ENCODE results near the gene MAN1C1. TPM values are rescaled to one million over a fixed set of nuclear protein-coding genes. Genes with fewer than 3 reads are reported as not detected.
"Not testable (repeated sequence)": the region's sequence is repeated elsewhere in the genome, so short reads cannot be mapped to it uniquely, and the experiment has no call there.

Gene MAN1C1
- total RNA-seq, 2 experiments from 2014 or later = 22.3 to 24.1 TPM

DNA sequence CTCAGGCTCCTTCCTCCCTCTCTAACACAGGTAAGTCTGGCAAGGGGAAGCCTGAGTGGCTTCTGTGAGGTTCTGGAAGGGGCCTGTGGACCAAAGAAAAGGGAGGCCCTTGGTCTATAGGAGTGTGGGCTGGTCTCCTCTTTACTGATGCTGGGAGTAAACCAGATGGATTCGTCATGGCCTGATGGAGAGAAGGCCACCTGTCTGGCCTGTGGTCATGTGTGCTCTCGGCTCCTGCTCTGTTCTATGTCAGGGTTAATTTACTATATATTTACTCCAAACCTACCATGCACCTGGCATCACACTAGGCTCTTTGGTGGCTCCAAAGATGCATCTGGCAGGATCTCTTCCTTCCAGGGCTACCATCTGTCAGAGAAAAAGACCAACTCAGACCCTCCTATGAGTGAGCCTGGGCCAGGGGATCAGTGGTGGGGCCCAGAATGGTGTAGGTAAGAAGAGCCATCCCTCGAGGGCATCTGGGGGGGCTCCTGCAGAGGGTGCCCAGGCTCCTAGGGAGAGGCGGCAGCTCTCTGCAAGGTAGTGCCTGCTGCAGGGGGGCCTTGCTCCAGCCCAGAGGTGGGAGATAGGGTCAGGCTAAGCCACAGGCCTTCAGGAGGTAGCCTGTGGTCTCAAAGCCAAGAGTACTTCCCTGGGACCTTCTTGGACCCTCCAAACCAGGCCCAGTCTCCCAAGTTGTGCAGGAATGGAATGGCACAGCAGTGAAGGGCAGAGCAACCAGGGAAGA is 115.2 kb downstream of the MAN1C1 start:
- Mint-ChIP-seq H3K36me3 (ENCODE audit: low read depth) (no peaks in the 10 kb centered on the region), H3K27me3 (peaks cover 55% of the 10 kb centered on the region), H3K27ac (no peak overlapping the region), H3K9me3 (no peaks in the 10 kb centered on the region), H3K4me1 (peaks cover 22% of the 10 kb centered on the region), H3K4me3 (no peak overlapping the region)
- DNase-seq = no peak
- ChIA-PET CTCF (interaction anchor here (1.7 kb wide), 1 partner anchor 113 kb away, joined by 5 read pairs; no protein-coding TSS in a partner anchor), POLR2A (no interaction called here)

DNA sequence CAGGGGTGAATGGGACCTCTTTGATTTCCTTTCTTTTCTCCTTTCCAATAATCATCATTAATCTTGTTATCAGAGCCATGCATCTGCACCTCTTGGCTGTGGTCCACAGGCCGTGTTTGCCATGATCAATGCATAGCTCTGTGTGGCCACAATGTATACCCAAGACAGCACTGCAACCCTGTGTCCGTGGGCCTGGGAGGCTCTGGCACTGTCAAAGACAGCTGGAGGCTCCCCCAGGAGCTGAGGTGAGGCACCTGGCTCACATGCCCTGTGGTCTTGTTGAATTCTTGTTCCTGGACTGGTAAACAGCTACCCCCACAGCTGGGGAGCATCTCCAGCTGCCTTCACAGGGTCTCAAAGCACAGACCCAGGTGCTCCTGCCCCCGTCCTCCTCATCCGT is 116.2 kb downstream of the MAN1C1 start:
- H3K27ac Mint-ChIP-seq = no peak overlapping the region
- no peaks in the 10 kb centered on the region for H3K36me3 Mint-ChIP-seq (ENCODE audit: low read depth)
- no peak overlapping the region for H3K4me3 Mint-ChIP-seq
- ChIA-PET CTCF (interaction anchor here (1.1 kb wide), 1 partner anchor 79 kb away, joined by 3 read pairs; no protein-coding TSS in a partner anchor), POLR2A (no interaction called here)
- no peaks in the 10 kb centered on the region for H3K9me3 Mint-ChIP-seq
- DNase-seq = no peak
- H3K4me1 Mint-ChIP-seq = peaks cover 22% of the 10 kb centered on the region
- peaks cover 51% of the 10 kb centered on the region for H3K27me3 Mint-ChIP-seq

DNA sequence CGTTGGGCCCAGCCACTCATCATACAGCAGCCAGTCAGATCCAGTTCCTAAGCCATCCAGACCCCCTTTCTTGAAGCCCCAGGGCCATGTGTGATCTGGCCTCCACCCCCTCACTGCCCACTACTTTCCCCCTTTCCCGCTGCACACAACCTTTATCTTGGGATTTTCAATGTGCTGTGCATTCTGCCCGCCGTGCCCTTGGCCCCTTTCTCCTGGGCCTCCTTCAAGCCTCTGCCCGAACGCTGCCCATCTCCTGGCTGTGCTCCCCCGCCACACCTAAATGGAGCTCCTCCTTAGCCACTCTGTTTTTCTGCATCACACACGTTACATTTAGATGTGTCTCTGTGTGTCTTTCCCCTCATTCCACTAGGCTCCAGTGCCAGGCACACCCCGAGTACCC is 116.7 kb downstream of the MAN1C1 start:
- Mint-ChIP-seq H3K4me3 (no peak overlapping the region), H3K9me3 (no peaks in the 10 kb centered on the region), H3K36me3 (ENCODE audit: low read depth) (no peaks in the 10 kb centered on the region), H3K27ac (no peak overlapping the region), H3K4me1 (peaks cover 22% of the 10 kb centered on the region), H3K27me3 (peaks cover 52% of the 10 kb centered on the region)
- CTCF ChIA-PET = interaction anchor here (1.1 kb wide), 1 partner anchor 78 kb away, joined by 3 read pairs; no protein-coding TSS in a partner anchor
- POLR2A ChIA-PET = no interaction called here
- no peak for DNase-seq

DNA sequence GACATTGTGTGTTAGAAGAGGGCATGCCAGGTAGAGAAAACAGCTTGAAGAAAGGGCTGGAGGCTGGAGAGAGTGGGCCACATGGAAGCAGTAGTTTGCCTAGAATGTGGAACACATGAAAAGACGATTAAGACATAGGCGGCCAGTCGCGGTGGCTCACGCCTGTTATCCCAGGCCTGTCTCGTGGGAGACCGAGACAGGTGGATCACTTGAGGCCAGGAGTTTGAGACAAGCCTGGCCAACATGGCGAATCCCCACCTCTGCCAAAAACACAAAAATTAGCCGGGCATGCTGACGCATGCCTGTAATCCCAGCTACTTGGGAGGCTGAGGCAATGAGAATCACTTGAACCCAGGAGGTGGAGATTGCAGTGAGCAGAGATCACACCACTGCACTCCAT is 118.4 kb downstream of the MAN1C1 start:
- H3K9me3 Mint-ChIP-seq; H3K27ac Mint-ChIP-seq; H3K4me3 Mint-ChIP-seq; DNase-seq; CTCF ChIA-PET; H3K36me3 Mint-ChIP-seq (ENCODE audit: low read depth); POLR2A ChIA-PET: not testable (repeated sequence)
- peaks cover 18% of the 10 kb centered on the region for H3K4me1 Mint-ChIP-seq
- peaks cover 43% of the 10 kb centered on the region for H3K27me3 Mint-ChIP-seq

DNA sequence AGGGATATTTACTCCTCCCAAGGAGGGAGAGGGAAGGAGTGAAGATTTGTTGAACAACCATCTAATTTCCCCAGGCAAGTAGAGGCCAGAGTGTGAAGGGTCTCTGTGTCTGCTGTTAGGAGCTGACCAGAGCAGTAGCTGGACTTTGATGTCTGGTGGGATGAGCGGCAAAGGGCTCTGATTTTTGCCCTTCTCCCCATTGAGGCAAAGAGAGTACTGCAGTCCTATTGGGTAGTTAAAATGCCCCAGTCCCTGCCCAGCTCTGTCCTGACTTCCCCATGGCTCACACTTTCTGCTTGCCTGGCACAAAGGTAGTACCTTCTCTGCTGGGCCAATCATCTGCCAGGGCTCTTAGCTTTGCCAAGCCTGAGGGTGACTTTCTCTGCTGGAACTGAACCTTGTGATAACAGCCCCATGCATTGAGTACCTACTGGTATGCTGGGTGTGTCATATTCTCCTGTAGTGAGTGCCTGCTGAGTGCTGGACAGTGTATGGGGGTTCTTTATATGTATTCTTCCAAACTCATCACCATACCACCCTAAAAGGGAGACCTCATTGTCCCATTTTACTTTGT is 119.5 kb downstream of the MAN1C1 start:
- Mint-ChIP-seq H3K36me3 (ENCODE audit: low read depth) (no peaks in the 10 kb centered on the region), H3K4me3 (no peak overlapping the region), H3K9me3 (no peaks in the 10 kb centered on the region), H3K27ac (no peak overlapping the region), H3K27me3 (peaks cover 41% of the 10 kb centered on the region), H3K4me1 (peaks cover 7% of the 10 kb centered on the region)
- POLR2A ChIA-PET = no interaction called here
- no peak for DNase-seq
- CTCF ChIA-PET = no interaction called here

DNA sequence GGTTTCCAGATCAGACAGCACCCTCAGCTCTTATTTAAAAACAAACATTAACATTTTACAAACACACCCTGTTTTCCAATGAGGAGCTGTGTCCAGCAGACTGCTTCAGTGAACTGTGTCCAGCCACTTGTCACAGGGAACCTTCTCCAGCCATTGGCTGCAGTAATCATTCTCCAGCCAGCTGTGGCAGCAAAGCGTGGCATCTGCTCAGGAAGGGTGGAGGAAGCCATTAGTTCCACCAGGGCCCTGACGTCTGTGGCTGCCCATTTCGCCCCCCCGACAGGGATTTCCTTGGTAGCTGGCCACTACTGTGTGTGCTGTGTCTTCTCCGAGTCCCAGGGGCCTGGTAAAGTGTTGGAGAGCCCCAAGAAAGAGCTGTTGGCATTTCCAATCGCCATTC is 120.5 kb downstream of the MAN1C1 start:
- POLR2A ChIA-PET = interaction anchor here (1.4 kb wide), 1 partner anchor 37 kb away, joined by 4 read pairs; no protein-coding TSS in a partner anchor
- Mint-ChIP-seq H3K4me1 (no peaks in the 10 kb centered on the region), H3K4me3 (no peak overlapping the region), H3K27me3 (peaks cover 44% of the 10 kb centered on the region), H3K36me3 (ENCODE audit: low read depth) (no peaks in the 10 kb centered on the region), H3K9me3 (no peaks in the 10 kb centered on the region), H3K27ac (no peak overlapping the region)
- CTCF ChIA-PET = interaction anchor here (0.8 kb wide), 1 partner anchor 12 kb away, joined by 3 read pairs; no protein-coding TSS in a partner anchor
- no peak for DNase-seq

DNA sequence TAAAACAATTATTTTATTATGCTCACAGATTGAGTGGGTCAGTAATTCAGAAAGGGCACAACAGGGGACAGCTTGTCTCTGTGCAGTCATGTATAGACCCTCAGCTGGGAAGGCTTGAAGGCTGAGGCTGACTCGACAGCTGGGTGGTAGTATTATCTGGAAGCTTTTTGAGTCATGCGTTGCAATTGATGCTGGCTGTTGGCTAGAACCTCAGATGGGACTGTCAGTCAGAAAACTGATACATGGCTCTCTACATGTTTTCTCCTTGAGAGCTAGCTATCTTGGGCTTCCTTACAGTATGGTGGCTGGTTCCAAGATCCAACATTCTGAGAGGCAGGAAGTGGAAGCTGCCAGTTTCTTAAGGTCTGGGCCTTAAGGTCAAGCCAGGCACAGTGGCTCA is 121.9 kb downstream of the MAN1C1 start:
- no peak for DNase-seq
- ChIA-PET POLR2A (no interaction called here), CTCF (no interaction called here)
- H3K27me3 Mint-ChIP-seq = peaks cover 35% of the 10 kb centered on the region
- H3K4me1 Mint-ChIP-seq = no peaks in the 10 kb centered on the region
- H3K36me3 Mint-ChIP-seq (ENCODE audit: low read depth) = no peaks in the 10 kb centered on the region
- no peak overlapping the region for H3K27ac Mint-ChIP-seq
- no peaks in the 10 kb centered on the region for H3K9me3 Mint-ChIP-seq
- no peak overlapping the region for H3K4me3 Mint-ChIP-seq

DNA sequence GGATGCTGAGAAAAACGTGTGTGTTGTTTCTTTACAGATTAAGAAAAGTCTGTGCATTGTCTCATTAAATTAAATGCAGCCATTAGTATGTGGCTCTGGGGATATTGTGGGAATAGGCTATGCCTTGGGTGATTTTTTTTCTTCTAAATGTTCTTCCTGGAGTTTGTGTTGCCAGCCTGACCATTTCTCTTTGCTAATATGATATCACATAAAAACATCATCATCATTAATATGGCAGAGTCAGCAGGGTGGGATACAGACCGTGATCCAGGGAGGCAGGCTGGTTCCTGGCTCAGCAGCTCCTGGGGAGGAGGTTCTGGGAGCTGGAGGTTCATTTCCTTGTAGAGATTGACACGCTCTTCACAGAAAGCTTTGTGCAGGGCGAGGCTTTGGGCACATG is 122.8 kb downstream of the MAN1C1 start:
- no peaks in the 10 kb centered on the region for H3K9me3 Mint-ChIP-seq
- no peak for DNase-seq
- no peaks in the 10 kb centered on the region for H3K4me1 Mint-ChIP-seq
- ChIA-PET CTCF (no interaction called here), POLR2A (no interaction called here)
- no peak overlapping the region for H3K4me3 Mint-ChIP-seq
- H3K27ac Mint-ChIP-seq = no peak overlapping the region
- peaks cover 33% of the 10 kb centered on the region for H3K27me3 Mint-ChIP-seq
- H3K36me3 Mint-ChIP-seq (ENCODE audit: low read depth) = no peaks in the 10 kb centered on the region

DNA sequence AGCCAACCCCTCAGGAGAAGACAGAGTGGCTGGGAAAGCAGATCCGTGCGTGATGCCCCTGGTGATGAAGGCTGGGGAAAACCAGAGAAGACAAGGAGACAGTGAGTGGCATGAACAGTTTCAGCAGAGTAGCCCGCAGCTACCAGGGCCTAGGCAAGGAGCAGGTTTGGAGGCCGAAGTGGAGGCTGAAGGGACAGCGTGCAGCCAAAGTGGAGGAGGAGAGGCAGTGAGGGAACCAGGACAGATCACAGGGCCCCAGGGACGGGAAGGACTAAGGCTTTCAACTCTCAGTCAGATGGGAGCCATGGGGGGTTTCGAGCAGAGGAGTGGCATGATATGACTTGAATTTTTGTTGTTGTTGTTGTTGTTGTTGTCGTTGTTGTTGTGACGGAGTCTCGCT is 123.5 kb downstream of the MAN1C1 start:
- Mint-ChIP-seq H3K27ac (no peak overlapping the region), H3K27me3 (peaks cover 29% of the 10 kb centered on the region), H3K4me3 (no peak overlapping the region), H3K36me3 (ENCODE audit: low read depth) (no peaks in the 10 kb centered on the region), H3K4me1 (no peaks in the 10 kb centered on the region), H3K9me3 (no peaks in the 10 kb centered on the region)
- ChIA-PET CTCF (no interaction called here), POLR2A (no interaction called here)
- no peak for DNase-seq

DNA sequence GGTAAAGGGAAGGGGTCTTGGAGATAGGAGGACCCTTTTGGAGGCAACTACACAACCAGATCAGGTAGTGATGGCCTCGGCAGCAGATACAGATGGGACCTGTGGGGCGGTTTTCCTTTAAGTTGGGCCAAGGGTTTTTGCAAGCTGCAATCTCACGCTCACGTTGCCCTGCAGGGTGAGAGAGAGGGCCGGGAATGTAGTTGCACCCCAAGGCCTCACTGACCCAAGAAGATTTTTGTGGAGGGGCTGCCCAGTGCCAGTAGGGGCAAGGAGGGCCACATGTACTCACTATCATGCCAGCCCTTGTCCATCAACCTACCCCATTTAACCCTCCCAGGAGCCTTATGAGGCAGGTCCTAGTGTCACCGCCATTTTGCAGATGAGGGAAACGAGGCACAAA is 125.7 kb downstream of the MAN1C1 start:
- H3K4me1 Mint-ChIP-seq = no peaks in the 10 kb centered on the region
- no peak overlapping the region for H3K4me3 Mint-ChIP-seq
- peaks cover 26% of the 10 kb centered on the region for H3K27me3 Mint-ChIP-seq
- H3K9me3 Mint-ChIP-seq = no peaks in the 10 kb centered on the region
- H3K36me3 Mint-ChIP-seq (ENCODE audit: low read depth) = no peaks in the 10 kb centered on the region
- DNase-seq = no peak
- H3K27ac Mint-ChIP-seq = no peak overlapping the region
- ChIA-PET CTCF (no interaction called here), POLR2A (no interaction called here)

DNA sequence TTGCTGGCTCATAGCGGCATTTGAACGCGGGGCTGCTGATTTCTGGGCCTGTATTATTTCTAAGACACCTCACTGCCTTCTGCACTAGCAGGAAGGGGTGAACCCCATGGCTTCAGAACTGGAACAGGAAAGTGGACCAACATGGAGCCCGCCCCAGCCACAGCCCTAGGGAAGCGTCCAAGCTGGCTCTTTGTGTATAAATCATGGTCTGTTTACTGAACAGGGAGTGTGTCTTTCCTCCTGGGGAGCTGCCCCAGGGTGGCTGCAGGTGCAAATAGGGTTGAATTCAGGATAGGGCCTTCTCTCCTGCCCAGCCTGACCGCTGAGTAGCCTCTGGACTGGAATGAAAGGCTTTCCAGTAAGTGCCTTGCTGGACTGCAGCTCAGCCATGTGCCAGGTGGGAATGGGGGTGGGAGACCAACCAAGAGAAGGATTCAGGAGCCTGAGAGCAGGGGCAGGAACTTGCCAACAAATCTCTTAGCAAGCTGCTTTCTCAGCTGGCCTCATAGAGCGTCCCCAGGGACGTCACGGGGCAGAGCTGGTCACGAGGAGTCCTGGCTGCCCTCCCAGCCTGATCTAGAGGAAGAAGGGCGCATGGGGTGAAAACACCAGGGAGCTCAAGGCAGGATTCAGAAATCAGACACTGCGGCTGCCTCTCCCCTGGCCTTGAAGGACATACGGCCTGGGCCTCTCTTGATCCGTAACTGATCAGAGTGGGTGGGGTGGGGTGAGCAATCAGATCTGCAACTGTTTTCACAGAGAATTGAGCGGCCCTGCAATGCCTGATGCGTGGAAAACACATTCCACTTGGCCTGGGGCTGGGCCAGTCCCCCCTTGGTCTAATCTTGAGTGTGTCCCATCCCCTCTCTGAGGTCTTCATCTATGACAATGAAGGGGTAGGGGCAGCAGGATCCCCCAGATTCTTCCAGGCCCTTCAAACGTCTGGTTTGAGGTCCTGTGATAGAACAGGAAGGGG is 126.9 kb downstream of the MAN1C1 start:
- peaks cover 18% of the 10 kb centered on the region for H3K27me3 Mint-ChIP-seq
- no peak for DNase-seq
- H3K27ac Mint-ChIP-seq = no peak overlapping the region
- ChIA-PET CTCF (no interaction called here), POLR2A (interaction anchor here (0.6 kb wide), 1 partner anchor 88 kb away, joined by 3 read pairs; no protein-coding TSS in a partner anchor)
- H3K4me3 Mint-ChIP-seq = no peak overlapping the region
- H3K4me1 Mint-ChIP-seq = no peaks in the 10 kb centered on the region
- H3K36me3 Mint-ChIP-seq (ENCODE audit: low read depth) = no peaks in the 10 kb centered on the region
- H3K9me3 Mint-ChIP-seq = no peaks in the 10 kb centered on the region

DNA sequence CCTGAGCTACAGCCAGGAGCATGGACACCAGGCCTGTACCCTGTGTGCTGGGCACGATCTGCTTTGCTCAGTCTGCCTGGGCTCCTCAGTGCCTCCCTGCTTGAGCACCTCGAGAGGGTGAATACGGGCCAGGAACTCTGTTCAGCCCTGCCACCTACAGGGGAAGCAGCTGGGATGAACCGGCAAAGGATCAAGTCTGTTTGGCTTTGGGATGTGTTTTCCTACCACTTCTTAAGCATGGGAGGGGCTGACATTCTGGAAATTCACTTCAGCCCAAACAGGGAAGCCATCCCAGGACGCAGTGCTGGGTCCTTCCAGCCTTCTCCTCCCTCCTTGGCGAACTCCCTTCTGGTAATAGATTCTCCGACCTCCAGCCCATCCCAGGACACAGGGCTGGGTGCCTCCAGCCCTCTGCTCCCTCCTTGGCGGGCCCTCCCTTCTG is 127.6 kb downstream of the MAN1C1 start:
- no peak overlapping the region for H3K27ac Mint-ChIP-seq
- H3K27me3 Mint-ChIP-seq = peaks cover 18% of the 10 kb centered on the region
- no peaks in the 10 kb centered on the region for H3K36me3 Mint-ChIP-seq (ENCODE audit: low read depth)
- no peaks in the 10 kb centered on the region for H3K9me3 Mint-ChIP-seq
- no peaks in the 10 kb centered on the region for H3K4me1 Mint-ChIP-seq
- H3K4me3 Mint-ChIP-seq = no peak overlapping the region
- POLR2A ChIA-PET = interaction anchor here (0.6 kb wide), 1 partner anchor 87 kb away, joined by 3 read pairs; no protein-coding TSS in a partner anchor
- CTCF ChIA-PET = no interaction called here
- DNase-seq = no peak

Data from activated CD4-positive, alpha-beta memory T cell treated with anti-CD3 and anti-CD28 coated beads, Interleukin-2, amount 10 ng/mL, durations not matched to agents 7 days and 5 days (primary cell).